ENCODE measurements around the gene PRR20G.

Gene PRR20G

GRCh38 chr3:127266186-127266585 is 21.7 kb downstream of the PRR20G start:
- H3K4me3 ChIP-seq (ENCODE audit: low read depth, low read length): no peak overlapping the region
- no peak for DNase-seq (ENCODE audit: low read depth, low spot score)
- no peak for TF ChIP-seq CTCF (IDR thresholded peaks at IDR 0.05; ENCODE audit: low read depth, low read length)
- in situ Hi-C loops (cut with HindIII; ENCODE audit: low sequenced_read_pairs): no loop called here

- DNase-seq (ENCODE audit: low read depth, low spot score): no peak
- TF ChIP-seq CTCF (IDR thresholded peaks at IDR 0.05; ENCODE audit: low read depth, low read length): no peak
- in situ Hi-C loops (cut with HindIII; ENCODE audit: low sequenced_read_pairs): no loop called here
- no peak overlapping the region for H3K4me3 ChIP-seq (ENCODE audit: low read depth, low read length)
Observed at GRCh38 chr3:127265581-127265981, 22.3 kb downstream of the PRR20G start.

- in situ Hi-C loops (cut with HindIII; ENCODE audit: low sequenced_read_pairs): no loop called here
- TF ChIP-seq CTCF (IDR thresholded peaks at IDR 0.05; ENCODE audit: low read depth, low read length): no peak
- DNase-seq (ENCODE audit: low read depth, low spot score): no peak
- no peak overlapping the region for H3K4me3 ChIP-seq (ENCODE audit: low read depth, low read length)
Observed at GRCh38 chr3:127264794-127265514, 22.9 kb downstream of the PRR20G start.

GRCh38 chr3:127264292-127264691 is 23.6 kb downstream of the PRR20G start:
- H3K4me3 ChIP-seq (ENCODE audit: low read depth, low read length): no peak overlapping the region
- in situ Hi-C loops (cut with HindIII; ENCODE audit: low sequenced_read_pairs): no loop called here
- DNase-seq (ENCODE audit: low read depth, low spot score): no peak
- TF ChIP-seq CTCF (IDR thresholded peaks at IDR 0.05; ENCODE audit: low read depth, low read length): no peak

GRCh38 chr3:127263586-127264231 is 24.1 kb downstream of the PRR20G start:
- TF ChIP-seq CTCF (IDR thresholded peaks at IDR 0.05; ENCODE audit: low read depth, low read length): no peak
- in situ Hi-C loops (cut with HindIII; ENCODE audit: low sequenced_read_pairs): no loop called here
- DNase-seq (ENCODE audit: low read depth, low spot score): no peak
- no peak overlapping the region for H3K4me3 ChIP-seq (ENCODE audit: low read depth, low read length)

GRCh38 chr3:127263037-127263436 is 24.8 kb downstream of the PRR20G start:
- no peak overlapping the region for H3K4me3 ChIP-seq (ENCODE audit: low read depth, low read length)
- in situ Hi-C loops (cut with HindIII; ENCODE audit: low sequenced_read_pairs): no loop called here
- no peak for DNase-seq (ENCODE audit: low read depth, low spot score)
- no peak for TF ChIP-seq CTCF (IDR thresholded peaks at IDR 0.05; ENCODE audit: low read depth, low read length)

Measured in astrocyte of the spinal cord (primary cell).